SK-N-SH (cell line): Measurements from ENCODE around the gene RFFL.

Source experiments
- GABPA ChIP-seq: IDR thresholded peaks from 2 replicates; pipeline ENCODE4 v1.4.0; 2012; ENCODE audit warnings: low read depth, mild to moderate bottlenecking
- MAX ChIP-seq: IDR thresholded peaks from 2 replicates; pipeline ENCODE4 v1.4.0; 2012; ENCODE audit warnings: low read depth
- NRF1 ChIP-seq: IDR thresholded peaks from 2 replicates; pipeline ENCODE4 v1.6.1; 2012; ENCODE audit warnings: low read depth, mild to moderate bottlenecking, low read length
- POLR2AphosphoS5 ChIP-seq: IDR thresholded peaks from 2 replicates; pipeline ENCODE4 v1.6.1; 2012; ENCODE audit warnings: low read depth, low read length
- RAD21 ChIP-seq: IDR thresholded peaks from 2 replicates; pipeline ENCODE4 v1.6.1; 2012; ENCODE audit warnings: mild to moderate bottlenecking, low read length
- TAF1 ChIP-seq: IDR thresholded peaks from 2 replicates; pipeline ENCODE4 v1.6.1; 2012; ENCODE audit warnings: low read depth, mild to moderate bottlenecking, low read length, moderate library complexity, borderline replicate concordance

GRCh38 chr17:35062308-35062707, 1.2 kb downstream of the RFFL start:
- TF ChIP-seq RAD21 (no peak), MAX (no peak), POLR2AphosphoS5 (no peak), TAF1 (no peak), NRF1 (no peak), GABPA (no peak)
